Naive thymus-derived CD4-positive, alpha-beta T cell (primary cell): ENCODE data around the gene TTC23L. TPM values are rescaled to one million over a fixed set of nuclear protein-coding genes. Genes with fewer than 3 reads are reported as not detected.

Experiments
- ATAC-seq: fragments of 150-1000 bp; cut with Tn5 transposase; 2 replicates; pipeline ENCODE4 v1.10.0; 2021; ENCODE audit warnings: mild to moderate bottlenecking, moderate library complexity
- CTCF ChIA-PET: fragments of 350-600 bp; sonication (Branson Sonifier 250); formaldehyde crosslinking; loops from one replicate; lab custom pipeline; 2021; ENCODE audit warnings: antibody characterized with exemption; lab: Charles Lee
- POLR2A ChIA-PET: fragments of 350-600 bp; sonication (Branson Sonifier 250); formaldehyde crosslinking; loops from one replicate; lab custom pipeline; 2021; ENCODE audit warnings: antibody characterized with exemption, inconsistent platforms; lab: Charles Lee
- DNase-seq, 9 donors: peaks; one replicate each; pipeline versions ENCODE4 v3.0.0 to v3.0.0-alpha.2; 2020 to 2022; ENCODE audit warnings: mixed read lengths in 1 of 9
- H3K27ac ChIP-seq: one replicate; pipeline ENCODE4 v1.7.0; 2013; ENCODE audit warnings: mild to moderate bottlenecking, low read depth, low read length, moderate library complexity
- H3K27me3 ChIP-seq, 2 donors: one replicate each; pipeline ENCODE4 v1.7.0; 2013; ENCODE audit warnings: low read length in 2 of 2, mild to moderate bottlenecking in 2 of 2, moderate library complexity in 2 of 2; ENCODE audit not compliant: control insufficient read depth in 2 of 2, insufficient read depth in 2 of 2
- H3K36me3 ChIP-seq, 3 experiments: 1 replicate in 2 of 3; 2 replicates in 1 of 3; pipeline ENCODE4 v1.7.0; 2013; ENCODE audit warnings: low read length in 3 of 3, mild to moderate bottlenecking in 3 of 3, moderate library complexity in 1 of 3; ENCODE audit not compliant: insufficient read depth in 3 of 3, control insufficient read depth in 2 of 3
- H3K4me1 ChIP-seq, 2 donors: one replicate each; pipeline ENCODE4 v1.7.0; 2013; ENCODE audit warnings: low read length in 2 of 2, mild to moderate bottlenecking in 2 of 2, moderate library complexity in 1 of 2; ENCODE audit not compliant: control insufficient read depth in 2 of 2, insufficient read depth in 2 of 2
- H3K4me3 ChIP-seq: 2 replicates; pipeline ENCODE4 v1.7.0; 2013; ENCODE audit warnings: mild to moderate bottlenecking, low read length
- H3K9me3 ChIP-seq, 3 experiments: 1 replicate in 2 of 3; 2 replicates in 1 of 3; pipeline ENCODE4 v1.7.0; 2013; ENCODE audit warnings: low read length in 3 of 3; ENCODE audit not compliant: control insufficient read depth in 2 of 3
- H3K27ac Mint-ChIP-seq, 9 donors: one replicate each; pipeline ENCODE4 v1.8.0; 2020 to 2022; ENCODE audit warnings: mixed read lengths in 9 of 9, mild to moderate bottlenecking in 8 of 9, moderate library complexity in 5 of 9, inconsistent platforms in 2 of 9
- H3K27me3 Mint-ChIP-seq, 5 donors: one replicate each; pipeline ENCODE4 v1.8.0; 2021 to 2022; ENCODE audit warnings: mixed read lengths in 5 of 5, mild to moderate bottlenecking in 1 of 5
- H3K36me3 Mint-ChIP-seq, 5 donors: one replicate each; pipeline ENCODE4 v1.8.0; 2020 to 2022; ENCODE audit warnings: mixed read lengths in 5 of 5, mild to moderate bottlenecking in 3 of 5, inconsistent platforms in 1 of 5
- H3K4me1 Mint-ChIP-seq, 7 donors: one replicate each; pipeline ENCODE4 v1.8.0; 2020 to 2022; ENCODE audit warnings: mixed read lengths in 7 of 7, mild to moderate bottlenecking in 3 of 7, inconsistent platforms in 1 of 7
- H3K4me3 Mint-ChIP-seq, 10 donors: one replicate each; pipeline ENCODE4 v1.8.0; 2020 to 2022; ENCODE audit warnings: mild to moderate bottlenecking in 10 of 10, mixed read lengths in 10 of 10, moderate library complexity in 6 of 10, inconsistent platforms in 2 of 10
- H3K9me3 Mint-ChIP-seq, 11 donors: one replicate each; pipeline ENCODE4 v1.8.0; 2020 to 2022; ENCODE audit warnings: mixed read lengths in 11 of 11, mild to moderate bottlenecking in 4 of 11, inconsistent platforms in 1 of 11, moderate library complexity in 1 of 11
- intact Hi-C, 2 donors: fragments of 100-400 bp; cut with micrococcal nuclease; formaldehyde crosslinking; loops; one replicate each; pipeline ENCODE4 v1.15.1; 2023
- polyA plus RNA-seq, 2 donors: library from polyadenylated mRNA; unstranded; fragments of 300-500 nt; fragmentation: Illumina TruSeq; gene quantifications; one replicate each; pipeline ENCODE4 v1.2.3, GENCODE V29; 2021
- total RNA-seq, 6 experiments: library from RNA in 5 of 6; stranded (reverse) in 5 of 6; gene quantifications; 1 replicate in 5 of 6; 2 replicates in 1 of 6; pipeline ENCODE4 v1.2.3 and lab custom pipeline; 2021 to 2026

TTC23L gene
- total and polyA plus RNA-seq, 7 experiments from 2014 or later = 0.57 to 1.9 (median 1.00) TPM; not detected in 4

DNA sequence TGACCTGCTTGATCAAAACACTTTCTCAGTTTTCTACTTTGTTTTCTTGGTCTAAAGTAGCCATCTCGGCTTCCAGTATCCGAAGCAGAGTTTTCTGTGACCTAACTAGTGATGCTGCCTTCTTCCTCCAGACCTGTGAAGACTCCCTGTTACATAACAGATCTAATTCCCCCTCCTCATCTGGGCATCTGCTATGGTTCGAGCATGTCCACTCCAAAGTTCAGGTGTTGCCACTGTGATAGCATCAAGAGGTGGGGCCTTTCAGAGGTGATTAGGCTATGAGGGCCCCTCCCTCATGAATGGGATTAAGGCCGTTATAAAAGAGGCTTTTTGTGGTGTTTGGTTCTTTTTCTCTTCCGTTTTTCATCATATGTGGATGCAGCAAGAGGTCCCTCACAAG lies 20.3 kb downstream of the TTC23L start:
- Mint-ChIP-seq H3K9me3 (no peaks in the 10 kb centered on the region), H3K4me3 (no peak overlapping the region), H3K27ac (no peak overlapping the region), H3K27me3 (no peaks in the 10 kb centered on the region), H3K4me1 (no peaks in the 10 kb centered on the region), H3K36me3 (no peaks in the 10 kb centered on the region)
- H3K27me3 ChIP-seq = no peaks in the 10 kb centered on the region
- POLR2A ChIA-PET = no interaction called here
- no peaks in the 10 kb centered on the region for H3K4me1 ChIP-seq
- intact Hi-C loops = no loop called here
- no peaks in the 10 kb centered on the region for H3K9me3 ChIP-seq
- H3K27ac ChIP-seq = no peak overlapping the region
- CTCF ChIA-PET = interaction anchor here (0.7 kb wide), 1 partner anchor 1220 kb away, joined by 3 read pairs; no protein-coding TSS in a partner anchor
- H3K4me3 ChIP-seq = no peak overlapping the region
- no peaks in the 10 kb centered on the region for H3K36me3 ChIP-seq
- no peak for DNase-seq
- ATAC-seq = no peak

DNA sequence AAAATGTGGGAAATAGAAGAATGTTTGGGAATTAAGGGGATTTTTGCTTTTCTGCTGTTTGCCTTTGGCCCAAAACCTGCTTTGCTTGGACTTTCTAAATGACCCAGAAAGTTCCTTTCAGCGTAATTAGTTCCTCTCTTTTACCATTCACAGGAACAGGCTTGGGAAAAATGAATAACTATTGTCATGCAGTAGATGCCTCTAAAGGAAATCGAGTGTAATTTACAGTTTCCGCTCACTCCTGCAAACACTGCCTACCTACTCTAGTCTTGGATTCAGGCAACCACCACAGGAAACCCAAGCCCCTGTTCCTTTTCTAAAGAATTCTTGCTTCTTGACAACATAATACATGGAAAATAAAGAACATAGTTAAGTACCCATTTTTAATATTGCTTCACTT lies 25.0 kb downstream of the TTC23L start:
- Histone ChIP-seq H3K4me1 (no peaks in the 10 kb centered on the region), H3K27ac (no peak overlapping the region), H3K36me3 (no peaks in the 10 kb centered on the region), H3K9me3 (no peaks in the 10 kb centered on the region), H3K4me3 (no peak overlapping the region), H3K27me3 (no peaks in the 10 kb centered on the region)
- H3K27me3 Mint-ChIP-seq = peaks cover 0 to 5% (median 0%) of the 10 kb centered on the region in 5 donors
- H3K9me3 Mint-ChIP-seq = peaks cover 0 to 2% (median 0%) of the 10 kb centered on the region in 11 donors
- ATAC-seq = no peak
- no peak for DNase-seq
- H3K36me3 Mint-ChIP-seq = peaks cover 0 to 5% (median 0%) of the 10 kb centered on the region in 5 donors
- CTCF ChIA-PET = no interaction called here
- no peak overlapping the region for H3K27ac Mint-ChIP-seq
- intact Hi-C loops = no loop called here
- no peaks in the 10 kb centered on the region for H3K4me1 Mint-ChIP-seq
- H3K4me3 Mint-ChIP-seq = no peak overlapping the region
- POLR2A ChIA-PET = no interaction called here

DNA sequence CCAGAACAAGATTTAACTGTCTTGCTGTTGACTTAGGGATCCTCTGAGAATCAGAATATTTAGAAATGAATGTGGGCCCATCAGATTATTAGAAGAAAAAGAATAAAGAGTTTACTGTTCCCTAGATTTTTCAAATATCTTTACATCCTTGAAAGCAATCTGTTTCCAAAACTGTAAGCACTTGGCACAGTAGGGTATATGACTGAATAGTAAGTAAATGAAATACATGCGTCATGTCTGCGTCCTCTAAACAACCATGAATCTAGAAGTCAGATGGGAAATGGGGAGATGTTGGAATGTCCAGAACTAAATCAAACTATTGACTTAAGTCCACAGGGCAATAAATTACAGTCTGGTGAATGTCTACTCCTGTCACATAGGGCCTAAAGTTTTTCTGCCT lies 26.1 kb downstream of the TTC23L start:
- H3K27ac ChIP-seq = no peak overlapping the region
- Mint-ChIP-seq H3K4me3 (no peak overlapping the region), H3K27me3 (peaks cover 0 to 10% (median 0%) of the 10 kb centered on the region in 5 donors), H3K36me3 (peaks cover 0 to 9% (median 0%) of the 10 kb centered on the region in 5 donors), H3K27ac (no peak overlapping the region), H3K4me1 (no peaks in the 10 kb centered on the region), H3K9me3 (peaks cover 0 to 2% (median 0%) of the 10 kb centered on the region in 11 donors)
- no peaks in the 10 kb centered on the region for H3K36me3 ChIP-seq
- H3K9me3 ChIP-seq = no peaks in the 10 kb centered on the region
- ATAC-seq (no peak), DNase-seq (no peak)
- ChIA-PET POLR2A (no interaction called here), CTCF (no interaction called here)
- no peak overlapping the region for H3K4me3 ChIP-seq
- intact Hi-C loops = no loop called here
- no peaks in the 10 kb centered on the region for H3K4me1 ChIP-seq
- H3K27me3 ChIP-seq = no peaks in the 10 kb centered on the region

DNA sequence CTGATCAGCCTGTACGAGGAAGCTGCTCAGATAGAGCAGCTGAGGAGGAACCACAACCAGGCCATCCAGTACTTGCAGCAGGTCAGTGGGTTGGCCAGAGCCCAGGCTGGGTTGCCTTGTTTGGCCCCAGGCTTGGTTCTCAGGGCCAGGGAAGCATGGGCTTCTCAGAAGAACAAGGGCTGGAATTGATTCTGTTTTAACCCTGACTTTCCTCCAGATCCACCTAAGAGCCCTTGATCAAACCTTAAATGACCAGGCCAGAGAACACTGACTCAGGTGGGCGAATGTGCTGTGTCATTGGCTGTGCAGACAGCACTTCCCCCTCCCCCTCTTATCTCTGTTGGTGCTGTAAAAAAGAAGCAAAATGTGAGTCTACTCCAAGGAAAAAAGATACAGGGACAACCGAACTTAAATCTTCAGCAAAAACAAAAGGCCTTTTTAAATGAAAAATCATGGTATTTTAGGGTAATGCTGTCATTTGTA lies 28.1 kb downstream of the TTC23L start:
- DNase-seq (no peak), ATAC-seq (no peak)
- no peak overlapping the region for H3K4me3 ChIP-seq
- Mint-ChIP-seq H3K4me1 (no peaks in the 10 kb centered on the region), H3K36me3 (peaks cover 0 to 9% (median 0%) of the 10 kb centered on the region in 5 donors), H3K9me3 (peaks cover 0 to 2% (median 0%) of the 10 kb centered on the region in 11 donors), H3K27ac (no peak overlapping the region), H3K27me3 (peaks cover 0 to 10% (median 0%) of the 10 kb centered on the region in 5 donors), H3K4me3 (no peak overlapping the region)
- intact Hi-C loops = no loop called here
- H3K27ac ChIP-seq = no peak overlapping the region
- ChIA-PET POLR2A (no interaction called here), CTCF (no interaction called here)
- H3K27me3 ChIP-seq = no peaks in the 10 kb centered on the region
- H3K4me1 ChIP-seq = no peaks in the 10 kb centered on the region
- no peaks in the 10 kb centered on the region for H3K36me3 ChIP-seq
- H3K9me3 ChIP-seq = no peaks in the 10 kb centered on the region

DNA sequence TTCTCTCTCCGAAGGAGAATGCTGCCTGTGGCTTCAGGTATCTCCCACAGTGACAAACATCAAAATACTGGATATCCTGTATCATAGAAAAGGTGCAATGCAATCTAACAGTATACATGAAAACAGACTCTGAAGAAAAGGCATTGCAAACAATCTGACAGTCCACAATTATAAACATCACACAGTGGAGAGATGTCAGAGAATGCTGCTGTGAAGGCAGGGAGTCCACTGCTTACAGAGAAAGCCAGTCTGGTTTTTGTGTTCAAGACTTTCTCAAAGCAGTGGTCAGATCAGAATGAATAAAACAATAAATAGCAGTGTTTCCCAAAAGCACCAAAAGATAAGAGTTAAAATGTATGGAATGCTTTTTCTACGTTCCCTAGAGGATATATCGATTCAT lies 28.7 kb downstream of the TTC23L start:
- peaks cover 0 to 10% (median 0%) of the 10 kb centered on the region in 5 donors for H3K27me3 Mint-ChIP-seq
- Histone ChIP-seq H3K4me1 (no peaks in the 10 kb centered on the region), H3K9me3 (no peaks in the 10 kb centered on the region), H3K4me3 (no peak overlapping the region), H3K27me3 (no peaks in the 10 kb centered on the region), H3K27ac (no peak overlapping the region), H3K36me3 (no peaks in the 10 kb centered on the region)
- intact Hi-C loops = no loop called here
- H3K4me1 Mint-ChIP-seq = no peaks in the 10 kb centered on the region
- ChIA-PET POLR2A (no interaction called here), CTCF (interaction anchor here (1.1 kb wide), 1 partner anchor 31 kb away, joined by 3 read pairs; no protein-coding TSS in a partner anchor)
- peaks cover 0 to 9% (median 0%) of the 10 kb centered on the region in 5 donors for H3K36me3 Mint-ChIP-seq
- H3K27ac Mint-ChIP-seq = no peak overlapping the region
- no peak overlapping the region for H3K4me3 Mint-ChIP-seq
- no peak for ATAC-seq
- peaks cover 0 to 2% (median 0%) of the 10 kb centered on the region in 11 donors for H3K9me3 Mint-ChIP-seq
- no peak for DNase-seq

DNA sequence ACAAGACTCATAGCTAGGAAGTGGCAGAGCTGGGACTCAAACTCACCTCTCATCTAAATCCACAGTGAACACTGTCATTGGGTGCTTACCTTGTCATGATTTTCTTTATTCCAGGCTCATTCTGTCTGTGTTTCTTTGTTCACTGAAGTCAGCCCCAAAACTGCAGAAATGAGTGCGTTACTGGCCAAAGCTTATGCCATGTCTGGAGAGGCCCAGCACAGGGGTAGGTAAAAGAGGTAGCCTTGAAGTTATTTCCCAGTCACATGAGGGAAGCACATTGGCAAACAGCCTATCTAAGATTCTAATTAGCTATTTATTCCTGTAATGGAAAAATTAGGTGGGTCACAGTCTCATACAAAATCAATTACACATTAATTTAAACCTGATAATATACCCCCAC lies 29.8 kb downstream of the TTC23L start:
- H3K4me3 Mint-ChIP-seq = no peak overlapping the region
- H3K27me3 Mint-ChIP-seq = peaks cover 0 to 12% (median 4%) of the 10 kb centered on the region in 5 donors
- peaks cover 0 to 2% (median 0%) of the 10 kb centered on the region in 11 donors for H3K9me3 Mint-ChIP-seq
- H3K4me1 Mint-ChIP-seq = no peaks in the 10 kb centered on the region
- intact Hi-C loops = no loop called here
- DNase-seq (no peak), ATAC-seq (no peak)
- H3K36me3 Mint-ChIP-seq = peaks cover 0 to 9% (median 0%) of the 10 kb centered on the region in 5 donors
- Histone ChIP-seq H3K36me3 (no peaks in the 10 kb centered on the region), H3K4me3 (no peak overlapping the region), H3K27me3 (no peaks in the 10 kb centered on the region), H3K9me3 (no peaks in the 10 kb centered on the region), H3K4me1 (no peaks in the 10 kb centered on the region), H3K27ac (no peak overlapping the region)
- CTCF ChIA-PET = interaction anchor here (0.6 to 1.1 kb wide), 2 partner anchors 27 to 29 kb away, joined by 3 read pairs; no protein-coding TSS in a partner anchor
- H3K27ac Mint-ChIP-seq = no peak overlapping the region
- POLR2A ChIA-PET = no interaction called here

DNA sequence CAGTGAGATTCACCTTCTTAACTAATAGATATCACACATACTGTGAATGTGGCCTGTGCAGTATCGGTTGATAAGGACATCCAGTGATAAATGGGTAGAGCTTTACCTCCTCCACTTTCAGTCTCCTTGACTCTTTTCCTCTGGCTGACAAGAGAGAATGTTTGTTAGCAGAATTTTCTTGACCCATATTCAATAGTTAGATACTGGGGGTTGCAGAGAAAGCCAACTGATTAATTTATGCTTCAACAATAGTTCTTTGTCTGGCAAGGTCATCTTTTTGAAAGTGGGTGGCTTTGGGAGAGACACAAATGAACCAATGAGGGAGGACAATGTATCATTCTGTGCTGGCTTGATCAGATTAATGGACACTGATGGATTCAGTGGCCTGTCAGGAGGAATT lies 30.3 kb downstream of the TTC23L start:
- peaks cover 0 to 12% (median 4%) of the 10 kb centered on the region in 5 donors for H3K27me3 Mint-ChIP-seq
- POLR2A ChIA-PET = no interaction called here
- Histone ChIP-seq H3K27me3 (no peaks in the 10 kb centered on the region), H3K4me3 (no peak overlapping the region), H3K27ac (no peak overlapping the region), H3K9me3 (no peaks in the 10 kb centered on the region), H3K4me1 (no peaks in the 10 kb centered on the region), H3K36me3 (no peaks in the 10 kb centered on the region)
- DNase-seq (no peak), ATAC-seq (no peak)
- intact Hi-C loops = no loop called here
- H3K36me3 Mint-ChIP-seq = peaks cover 0 to 9% (median 0%) of the 10 kb centered on the region in 5 donors
- no peak overlapping the region for H3K27ac Mint-ChIP-seq
- peaks cover 0 to 2% (median 0%) of the 10 kb centered on the region in 11 donors for H3K9me3 Mint-ChIP-seq
- CTCF ChIA-PET = no interaction called here
- no peak overlapping the region for H3K4me3 Mint-ChIP-seq
- H3K4me1 Mint-ChIP-seq = no peaks in the 10 kb centered on the region
